Measurements from ENCODE around the gene ATP6V1C2. TPM values are rescaled to one million over a fixed set of nuclear protein-coding genes. Genes with fewer than 3 reads are reported as not detected.

ATP6V1C2 gene
- polyA plus RNA-seq (2013, experiment 1 of 2): 0.15 TPM
- 0.21 TPM for polyA plus RNA-seq (2013, experiment 2 of 2)

GRCh38 chr2:10721396-10722251, at the start of gene ATP6V1C2:
Gene ATP6V1C2, plus strand, starts transcription at chr2:10721630. Its CDS starts 1,220 bp downstream, at chr2:10722850.
- peaks cover 2 to 5% of the 10 kb centered on the region in 2 donors for H3K9me3 ChIP-seq (replicated peaks in 1 of 2; ENCODE audit: control insufficient read depth in 2 of 2, insufficient read depth in 1 of 2, low read depth in 1 of 2, low read length in 2 of 2)
- H2BK12ac ChIP-seq (ENCODE audit: low read length): no peak within 1 kb of the TSS
- H4K8ac ChIP-seq (ENCODE audit: low read depth, low read length): no peak within 1 kb of the TSS
- peak within 1 kb of the TSS; percentile 83 for H2AFZ ChIP-seq (ENCODE audit: low read length)
- H3K4me3 ChIP-seq (ENCODE audit: low read length in 2 of 2): peak within 1 kb of the TSS; percentile 37 to 86
- peak within 1 kb of the TSS; percentile 92 for H3K18ac ChIP-seq (ENCODE audit: low read length)
- peaks cover 4 to 13% of the 10 kb centered on the region in 2 donors for H3K4me1 ChIP-seq (ENCODE audit: control insufficient read depth in 2 of 2, insufficient read depth in 1 of 2, low read depth in 1 of 2, low read length in 2 of 2)
- no peaks in the 10 kb centered on the region for H3K36me3 ChIP-seq (replicated peaks in 1 of 2; ENCODE audit: control insufficient read depth in 2 of 2, insufficient read depth in 2 of 2, low read length in 2 of 2)
- no peak within 1 kb of the TSS for H2BK5ac ChIP-seq (ENCODE audit: low read length)
- no peak within 1 kb of the TSS for H4K91ac ChIP-seq (ENCODE audit: low read depth, low read length, poor library complexity)
- H3K79me1 ChIP-seq (ENCODE audit: low read depth, low read length): no peaks in the 10 kb centered on the region
- H3K23ac ChIP-seq (ENCODE audit: low read depth, low read length, poor library complexity): peak within 1 kb of the TSS; percentile 73
- WGBS, 2 donors (ENCODE audit: extremely low coverage in 2 of 2, insufficient read length in 2 of 2, insufficient replicate concordance in 1 of 2): no CpG with 5 or more reads among the region's 99 CpGs
- DNase-seq (ENCODE audit: low spot score): peak; percentile 64
- H2BK15ac ChIP-seq (ENCODE audit: low read length): peak within 1 kb of the TSS; percentile 46
- H3K4ac ChIP-seq (ENCODE audit: low read length): no peak within 1 kb of the TSS
- H3K27ac ChIP-seq (replicated peaks; ENCODE audit: low read length): no peak within 1 kb of the TSS
- H3K9ac ChIP-seq (ENCODE audit: low read depth, low read length, poor library complexity): peak within 1 kb of the TSS; percentile 72
- H3K4me2 ChIP-seq (ENCODE audit: insufficient read depth, low read length, poor library complexity, severe bottlenecking): peak within 1 kb of the TSS; percentile 98
- H3K14ac ChIP-seq (ENCODE audit: low read length): peak within 1 kb of the TSS; percentile 63
- H2AK5ac ChIP-seq (ENCODE audit: low read depth, low read length): peak within 1 kb of the TSS; percentile 68
- no peak within 1 kb of the TSS for H2BK120ac ChIP-seq (ENCODE audit: low read depth, low read length)
- H3K27me3 ChIP-seq (ENCODE audit: control insufficient read depth in 3 of 3, insufficient read depth in 3 of 3, low read depth in 1 of 3, low read length in 3 of 3): peaks cover 24 to 88% (median 45%) of the 10 kb centered on the region in 3 experiments

- Histone ChIP-seq H3K27me3 (ENCODE audit: control insufficient read depth in 3 of 3, insufficient read depth in 3 of 3, low read depth in 1 of 3, low read length in 3 of 3) (no peaks in the 10 kb centered on the region), H2BK120ac (ENCODE audit: low read depth, low read length) (no peak overlapping the region), H3K14ac (ENCODE audit: low read length) (no peak overlapping the region), H2AK5ac (ENCODE audit: low read depth, low read length) (no peak overlapping the region), H2BK12ac (ENCODE audit: low read length) (no peak overlapping the region), H3K18ac (ENCODE audit: low read length) (no peak overlapping the region), H3K4ac (ENCODE audit: low read length) (no peak overlapping the region), H3K79me1 (ENCODE audit: low read depth, low read length) (no peaks in the 10 kb centered on the region), H3K4me1 (ENCODE audit: control insufficient read depth in 2 of 2, insufficient read depth in 1 of 2, low read depth in 1 of 2, low read length in 2 of 2) (no peaks in the 10 kb centered on the region), H3K27ac (replicated peaks; ENCODE audit: low read length) (no peak overlapping the region), H2BK5ac (ENCODE audit: low read length) (no peak overlapping the region), H2BK15ac (ENCODE audit: low read length) (no peak overlapping the region), H4K8ac (ENCODE audit: low read depth, low read length) (no peak overlapping the region), H3K36me3 (replicated peaks in 1 of 2; ENCODE audit: control insufficient read depth in 2 of 2, insufficient read depth in 2 of 2, low read length in 2 of 2) (peaks cover 2 to 64% of the 10 kb centered on the region in 2 donors), H3K4me3 (ENCODE audit: low read length in 2 of 2) (no peak overlapping the region), H4K91ac (ENCODE audit: low read depth, low read length, poor library complexity) (no peak overlapping the region), H3K9ac (ENCODE audit: low read depth, low read length, poor library complexity) (no peak overlapping the region), H2AFZ (ENCODE audit: low read length) (no peak overlapping the region), H3K9me3 (replicated peaks in 1 of 2; ENCODE audit: control insufficient read depth in 2 of 2, insufficient read depth in 1 of 2, low read depth in 1 of 2, low read length in 2 of 2) (no peaks in the 10 kb centered on the region), H3K4me2 (ENCODE audit: insufficient read depth, low read length, poor library complexity, severe bottlenecking) (no peak overlapping the region), H3K23ac (ENCODE audit: low read depth, low read length, poor library complexity) (no peak overlapping the region)
- no CpG with 5 or more reads among the region's 1 CpG for WGBS, 2 donors (ENCODE audit: extremely low coverage in 2 of 2, insufficient read length in 2 of 2, insufficient replicate concordance in 1 of 2)
- no peak for DNase-seq (ENCODE audit: low spot score)
Observed at GRCh38 chr2:10675131-10675530, 46.3 kb upstream of the ATP6V1C2 start.

GRCh38 chr2:10678225-10678624, 43.2 kb upstream of the ATP6V1C2 start:
- Histone ChIP-seq H3K9me3 (replicated peaks in 1 of 2; ENCODE audit: control insufficient read depth in 2 of 2, insufficient read depth in 1 of 2, low read depth in 1 of 2, low read length in 2 of 2) (no peaks in the 10 kb centered on the region), H3K4me2 (ENCODE audit: insufficient read depth, low read length, poor library complexity, severe bottlenecking) (no peak overlapping the region), H3K14ac (ENCODE audit: low read length) (no peak overlapping the region), H2AK5ac (ENCODE audit: low read depth, low read length) (no peak overlapping the region), H3K9ac (ENCODE audit: low read depth, low read length, poor library complexity) (no peak overlapping the region), H3K18ac (ENCODE audit: low read length) (no peak overlapping the region), H3K79me1 (ENCODE audit: low read depth, low read length) (no peaks in the 10 kb centered on the region), H3K4me1 (ENCODE audit: control insufficient read depth in 2 of 2, insufficient read depth in 1 of 2, low read depth in 1 of 2, low read length in 2 of 2) (no peaks in the 10 kb centered on the region), H2AFZ (ENCODE audit: low read length) (no peak overlapping the region), H2BK120ac (ENCODE audit: low read depth, low read length) (no peak overlapping the region), H2BK5ac (ENCODE audit: low read length) (no peak overlapping the region), H2BK15ac (ENCODE audit: low read length) (no peak overlapping the region), H3K36me3 (replicated peaks in 1 of 2; ENCODE audit: control insufficient read depth in 2 of 2, insufficient read depth in 2 of 2, low read length in 2 of 2) (peaks cover 0 to 72% of the 10 kb centered on the region in 2 donors), H3K27ac (replicated peaks; ENCODE audit: low read length) (no peak overlapping the region), H2BK12ac (ENCODE audit: low read length) (no peak overlapping the region), H3K4me3 (ENCODE audit: low read length in 2 of 2) (no peak overlapping the region), H4K8ac (ENCODE audit: low read depth, low read length) (no peak overlapping the region), H4K91ac (ENCODE audit: low read depth, low read length, poor library complexity) (no peak overlapping the region), H3K4ac (ENCODE audit: low read length) (no peak overlapping the region), H3K23ac (ENCODE audit: low read depth, low read length, poor library complexity) (no peak overlapping the region), H3K27me3 (ENCODE audit: control insufficient read depth in 3 of 3, insufficient read depth in 3 of 3, low read depth in 1 of 3, low read length in 3 of 3) (no peaks in the 10 kb centered on the region)
- no CpG with 5 or more reads among the region's 1 CpG for WGBS, 2 donors (ENCODE audit: extremely low coverage in 2 of 2, insufficient read length in 2 of 2, insufficient replicate concordance in 1 of 2)
- no peak for DNase-seq (ENCODE audit: low spot score)

GRCh38 chr2:10680214-10680613, 41.2 kb upstream of the ATP6V1C2 start:
- no peak for DNase-seq (ENCODE audit: low spot score)
- Histone ChIP-seq H2BK5ac (ENCODE audit: low read length) (no peak overlapping the region), H2AFZ (ENCODE audit: low read length) (no peak overlapping the region), H3K4me2 (ENCODE audit: insufficient read depth, low read length, poor library complexity, severe bottlenecking) (no peak overlapping the region), H4K8ac (ENCODE audit: low read depth, low read length) (no peak overlapping the region), H3K4ac (ENCODE audit: low read length) (no peak overlapping the region), H3K14ac (ENCODE audit: low read length) (no peak overlapping the region), H3K9me3 (replicated peaks in 1 of 2; ENCODE audit: control insufficient read depth in 2 of 2, insufficient read depth in 1 of 2, low read depth in 1 of 2, low read length in 2 of 2) (no peaks in the 10 kb centered on the region), H3K23ac (ENCODE audit: low read depth, low read length, poor library complexity) (no peak overlapping the region), H3K9ac (ENCODE audit: low read depth, low read length, poor library complexity) (no peak overlapping the region), H3K36me3 (replicated peaks in 1 of 2; ENCODE audit: control insufficient read depth in 2 of 2, insufficient read depth in 2 of 2, low read length in 2 of 2) (peaks cover 4 to 67% of the 10 kb centered on the region in 2 donors), H3K18ac (ENCODE audit: low read length) (no peak overlapping the region), H3K27ac (replicated peaks; ENCODE audit: low read length) (no peak overlapping the region), H4K91ac (ENCODE audit: low read depth, low read length, poor library complexity) (no peak overlapping the region), H2BK12ac (ENCODE audit: low read length) (no peak overlapping the region), H3K79me1 (ENCODE audit: low read depth, low read length) (peaks cover 2% of the 10 kb centered on the region), H3K4me1 (ENCODE audit: control insufficient read depth in 2 of 2, insufficient read depth in 1 of 2, low read depth in 1 of 2, low read length in 2 of 2) (no peaks in the 10 kb centered on the region), H2AK5ac (ENCODE audit: low read depth, low read length) (no peak overlapping the region), H2BK15ac (ENCODE audit: low read length) (no peak overlapping the region), H3K27me3 (ENCODE audit: control insufficient read depth in 3 of 3, insufficient read depth in 3 of 3, low read depth in 1 of 3, low read length in 3 of 3) (no peaks in the 10 kb centered on the region), H2BK120ac (ENCODE audit: low read depth, low read length) (no peak overlapping the region), H3K4me3 (ENCODE audit: low read length in 2 of 2) (no peak overlapping the region)
- WGBS, 2 donors (ENCODE audit: extremely low coverage in 2 of 2, insufficient read length in 2 of 2, insufficient replicate concordance in 1 of 2): no CpG with 5 or more reads among the region's 1 CpG

Data from neuronal stem cell (in vitro differentiated cells).